Measurements from ENCODE around the gene SOBP. TPM values are rescaled to one million over a fixed set of nuclear protein-coding genes. Genes with fewer than 3 reads are reported as not detected.
A peak's percentile ranks its signal among the peaks of the same experiment; 100 is the strongest.

SOBP gene
- total RNA-seq, 2 donors from 2014 or later: 13.6 to 14.4 TPM

GRCh38 chr6:107625264-107625663 is 135.3 kb downstream of the SOBP start:
- ATAC-seq: no peak
- intact Hi-C loops (cut with DNase I): no loop called here
- DNase-seq: no peak

- DNase-seq (no peak), ATAC-seq (no peak)
- intact Hi-C loops (cut with DNase I): no loop called here
Measured at GRCh38 chr6:107626645-107627044, 136.7 kb downstream of the SOBP start.

GRCh38 chr6:107627969-107628368 is 138.1 kb downstream of the SOBP start:
- intact Hi-C loops (cut with DNase I): no loop called here
- DNase-seq: no peak
- ATAC-seq: no peak

GRCh38 chr6:107628878-107629277 is 139.0 kb downstream of the SOBP start:
- DNase-seq (no peak), ATAC-seq (peak; percentile 41 to 59)
- intact Hi-C loops (cut with DNase I): no loop called here

GRCh38 chr6:107629548-107630129 is 139.7 kb downstream of the SOBP start:
- no peak for DNase-seq
- no peak for ATAC-seq
- intact Hi-C loops (cut with DNase I): no loop called here

GRCh38 chr6:107630348-107630977 is 140.5 kb downstream of the SOBP start:
- ATAC-seq (no peak), DNase-seq (no peak)
- intact Hi-C loops (cut with DNase I): no loop called here

GRCh38 chr6:107632381-107633136 is 142.6 kb downstream of the SOBP start:
- intact Hi-C loops (cut with DNase I): no loop called here
- no peak for DNase-seq
- ATAC-seq: no peak

- intact Hi-C loops (cut with DNase I): no loop called here
- ATAC-seq (peak; percentile 49 to 55), DNase-seq (no peak)
Measured at GRCh38 chr6:107633680-107634323, 143.9 kb downstream of the SOBP start.

GRCh38 chr6:107634324-107635056 is 144.6 kb downstream of the SOBP start:
- DNase-seq (peak; percentile 47), ATAC-seq (peak; percentile 68 to 75)
- intact Hi-C loops (cut with DNase I): no loop called here

- intact Hi-C loops (cut with DNase I): no loop called here
- DNase-seq (no peak), ATAC-seq (no peak)
Measured at GRCh38 chr6:107635057-107635515, 145.2 kb downstream of the SOBP start.

GRCh38 chr6:107636486-107636885 is 146.6 kb downstream of the SOBP start:
- intact Hi-C loops (cut with DNase I): no loop called here
- ATAC-seq (no peak), DNase-seq (no peak)

- intact Hi-C loops (cut with DNase I): no loop called here
- ATAC-seq (no peak), DNase-seq (no peak)
Measured at GRCh38 chr6:107637316-107638315, 147.7 kb downstream of the SOBP start.

GRCh38 chr6:107638493-107638892 is 148.6 kb downstream of the SOBP start:
- ATAC-seq (no peak), DNase-seq (no peak)
- intact Hi-C loops (cut with DNase I): no loop called here

GRCh38 chr6:107639511-107639910 is 149.6 kb downstream of the SOBP start:
- intact Hi-C loops (cut with DNase I): no loop called here
- DNase-seq: no peak
- no peak for ATAC-seq

- no peak for DNase-seq
- intact Hi-C loops (cut with DNase I): no loop called here
- peak in 1 of 2 donors; percentile 38 for ATAC-seq
Measured at GRCh38 chr6:107641071-107641470, 151.2 kb downstream of the SOBP start.

- intact Hi-C loops (cut with DNase I): no loop called here
- ATAC-seq (peak; percentile 79 to 82), DNase-seq (no peak)
Measured at GRCh38 chr6:107641500-107641941, 151.6 kb downstream of the SOBP start.

GRCh38 chr6:107642095-107642860 is 152.4 kb downstream of the SOBP start:
- no peak for ATAC-seq

More at GRCh38 chr6:107642095-107642860, 152.4 kb downstream of the SOBP start:
- intact Hi-C loops (cut with DNase I): no loop called here
- no peak for DNase-seq
